HepG2 (cell line): ENCODE results near the gene SLC35A3. TPM values are rescaled to one million over a fixed set of nuclear protein-coding genes. Genes with fewer than 3 reads are reported as not detected.

Experiments
- ATAC-seq: fragments of 200-7000 bp; cut with Tn5 transposase; 3 replicates; pipeline ENCODE4 v1.9.1; 2020; ENCODE audit warnings: mild to moderate bottlenecking, moderate library complexity
- BruUV-seq: library from RNA; stranded (reverse); fragments of 400-500 nt; replicated peaks from 2 replicates; lab custom pipeline; 2021; lab: Mats Ljungman, UMichigan
- CTCF ChIA-PET: fragments of 300-600 bp; formaldehyde crosslinking; extraction: SDS; loops from one replicate; lab custom pipeline; 2021; ENCODE audit warnings: low total read pairs, inconsistent platforms, low intra/inter-chr PET ratio; lab: Yijun Ruan, JAX
- POLR2A ChIA-PET: fragments of 350-600 bp; sonication (Branson Sonifier 250); formaldehyde crosslinking; loops from one replicate; lab custom pipeline; 2020; ENCODE audit warnings: antibody characterized with exemption, inconsistent platforms; lab: Yijun Ruan, JAX
- DNase-seq: peaks from one replicate; pipeline ENCODE4 v3.0.0-alpha.2; 2015; ENCODE audit warnings: low spot score
- FAIRE-seq: peaks from 3 replicates; lab custom pipeline; 2011; peaks lifted over from hg19 to GRCh38; lab: Jason Lieb, UNC
- H2AFZ ChIP-seq: one replicate; pipeline ENCODE4 v1.6.1; 2011; ENCODE audit warnings: low read length, inconsistent platforms
- H3K27ac ChIP-seq: fragments of 300-600 bp; 3 replicates; pipeline ENCODE4 v1.8.0; 2011; ENCODE audit warnings: mixed run types, mild to moderate bottlenecking, mixed read lengths, low read length, inconsistent platforms; ENCODE audit not compliant: insufficient read depth; ENCODE audit errors: extremely low read length
- H3K27me3 ChIP-seq, 2 experiments: fragments of 200-600 bp in 1 of 2; 2 replicates in 1 of 2; 3 replicates in 1 of 2; pipeline versions ENCODE4 v1.6.0 to v1.8.0; 2011; ENCODE audit warnings: low read length in 2 of 2, mild to moderate bottlenecking in 2 of 2, moderate library complexity in 2 of 2, inconsistent platforms in 1 of 2; ENCODE audit not compliant: insufficient read depth in 2 of 2, control insufficient read depth in 1 of 2
- H3K36me3 ChIP-seq, 2 experiments: fragments of 200-600 bp in 1 of 2; replicated peaks in 1 of 2; 2 replicates in 1 of 2; 3 replicates in 1 of 2; pipeline versions ENCODE4 v1.5.1 to v1.8.0; 2011; ENCODE audit warnings: low read length in 2 of 2, inconsistent platforms in 1 of 2; ENCODE audit not compliant: insufficient read depth in 2 of 2, control insufficient read depth in 1 of 2
- H3K4me1 ChIP-seq: 2 replicates; pipeline ENCODE4 v1.5.1; 2012; ENCODE audit warnings: low read length, inconsistent platforms; ENCODE audit not compliant: insufficient read depth
- H3K4me2 ChIP-seq: 2 replicates; pipeline ENCODE4 v1.6.0; 2011; ENCODE audit warnings: low read depth, low read length, inconsistent platforms
- H3K4me3 ChIP-seq, 3 experiments: fragments of 200-600 bp in 1 of 3; sonication (generic), shearing (Covaris generic) in 1 of 3; replicated peaks in 1 of 3; 2 replicates each; pipeline ENCODE4 v1.5.1; 2011 to 2016; ENCODE audit warnings: low read length in 3 of 3, inconsistent platforms in 2 of 3, low read depth in 2 of 3, mild to moderate bottlenecking in 2 of 3, control low read depth in 1 of 3, mixed read lengths in 1 of 3; ENCODE audit not compliant: insufficient read depth in 1 of 3
- H3K79me2 ChIP-seq: one replicate; pipeline ENCODE4 v1.6.1; 2011; ENCODE audit warnings: low read length, inconsistent platforms; ENCODE audit not compliant: insufficient read depth
- H3K9ac ChIP-seq: 2 replicates; pipeline ENCODE4 v1.6.0; 2011; ENCODE audit warnings: mild to moderate bottlenecking, low read depth, low read length, inconsistent platforms; ENCODE audit not compliant: insufficient read depth
- H3K9me3 ChIP-seq: 2 replicates; pipeline ENCODE4 v1.5.1; 2012; ENCODE audit warnings: mild to moderate bottlenecking, low read length
- H4K20me1 ChIP-seq: 2 replicates; pipeline ENCODE4 v1.6.0; 2011; ENCODE audit warnings: inconsistent platforms, mild to moderate bottlenecking, low read length, moderate library complexity; ENCODE audit not compliant: insufficient read depth
- CHCHD3 ChIP-seq: sonication (generic); formaldehyde crosslinking; IDR thresholded peaks from 2 replicates; pipeline ENCODE4 v1.8.0; 2022; ENCODE audit warnings: mild to moderate bottlenecking, missing genetic modification reagents, moderate library complexity
- KAT7 ChIP-seq: IDR thresholded peaks from 2 replicates; pipeline ENCODE4 v1.6.1; 2018; ENCODE audit warnings: borderline replicate concordance, missing compliant biosample characterization
- MED13 ChIP-seq: sonication (generic); formaldehyde crosslinking; IDR thresholded peaks from 2 replicates; pipeline ENCODE4 v1.5.0; 2020; ENCODE audit warnings: missing genetic modification reagents
- PRDM15 ChIP-seq: sonication (generic); formaldehyde crosslinking; IDR thresholded peaks from 2 replicates; pipeline ENCODE4 v1.4.0; 2020; ENCODE audit warnings: missing genetic modification reagents
- SNAI1 ChIP-seq: sonication (generic); formaldehyde crosslinking; IDR thresholded peaks from 2 replicates; pipeline ENCODE4 v1.5.0; 2020; ENCODE audit warnings: mild to moderate bottlenecking, missing genetic modification reagents, borderline replicate concordance
- THAP9 ChIP-seq: sonication (generic); formaldehyde crosslinking; IDR thresholded peaks from 2 replicates; pipeline ENCODE4; 2020; ENCODE audit warnings: missing genetic modification reagents, mild to moderate bottlenecking, borderline replicate concordance
- WIZ ChIP-seq: sonication (generic); formaldehyde crosslinking; IDR thresholded peaks from 2 replicates; pipeline ENCODE4 v1.5.1; 2020; ENCODE audit warnings: mild to moderate bottlenecking, missing genetic modification reagents
- ZBTB34 ChIP-seq: sonication (generic); formaldehyde crosslinking; IDR thresholded peaks from 2 replicates; pipeline ENCODE4 v1.8.0; 2022; ENCODE audit warnings: mild to moderate bottlenecking, missing genetic modification reagents
- ZNF10 ChIP-seq: sonication (generic); formaldehyde crosslinking; IDR thresholded peaks from 2 replicates; pipeline ENCODE4 v1.4.0; 2020; ENCODE audit warnings: mild to moderate bottlenecking, low read depth, missing genetic modification reagents, borderline replicate concordance
- ZSCAN12 ChIP-seq: sonication (generic); formaldehyde crosslinking; IDR thresholded peaks from 2 replicates; pipeline ENCODE4 v1.9.0; 2021; ENCODE audit warnings: mild to moderate bottlenecking, missing genetic modification reagents
- ZSCAN22 ChIP-seq: sonication (generic); formaldehyde crosslinking; IDR thresholded peaks from 2 replicates; pipeline ENCODE4 v1.4.0; 2020; ENCODE audit warnings: mild to moderate bottlenecking, missing genetic modification reagents
- ZSCAN5A ChIP-seq: sonication (generic); formaldehyde crosslinking; IDR thresholded peaks from 2 replicates; pipeline ENCODE4 v1.8.0; 2022; ENCODE audit warnings: mild to moderate bottlenecking, missing genetic modification reagents, borderline replicate concordance
- WGBS: methylation state at CpG from one replicate; pipeline ENCODE4 v1.1.6; 2017; ENCODE audit warnings: low lambda C conversion rate; 5-methylcytosine and 5-hydroxymethylcytosine counted together
- in situ Hi-C: cut with HindIII; loops from 2 replicates; pipeline ENCODE4 v1.10.0; 2017; ENCODE audit warnings: low pct_unique_long_range_greater_than_20kb; ENCODE audit not compliant: extremely low pct_ligation_motif_present
- intact Hi-C: fragments of 100-400 bp; cut with micrococcal nuclease; formaldehyde crosslinking; loops from one replicate; pipeline ENCODE4 v1.10.0; 2022; ENCODE audit not compliant: unreplicated experiment
- polyA plus RNA-seq, 8 experiments: library from polyadenylated mRNA; depleted of rRNA in 3 of 8; stranded (reverse) in 7 of 8; unstranded in 1 of 8; fragments of >200 nt; fragmentation: Illumina TruSeq in 4 of 8; extraction: Trizol in 4 of 8; gene quantifications; 2 replicates each; pipeline versions ENCODE4 v1.2.1 to v1.2.3, GENCODE V29; 2011 to 2016; ENCODE audit warnings: low read depth in 4 of 8, missing spikeins in 1 of 8, mixed read lengths in 1 of 8; ENCODE audit not compliant: insufficient read depth in 1 of 8
- total RNA-seq, 5 experiments: library from RNA; depleted of rRNA; stranded (reverse); fragments of >200 nt; fragmentation: Illumina TruSeq; extraction: Trizol; gene quantifications; 2 replicates each; pipeline ENCODE4 v1.2.3, GENCODE V29; 2016; ENCODE audit warnings: low read depth in 1 of 5

The SLC35A3 gene
- total and polyA plus RNA-seq, 2 of the 13 experiments (the other 11 are each of a cell fraction or from before 2014, with no cell fraction given) = 11.2 to 24.9 TPM

- TF ChIP-seq SNAI1 (CRISPR knock-in tag) = no peak
- no peak for TF ChIP-seq ZBTB34 (CRISPR knock-in tag)
Measured at GRCh38 chr1:99992760-99993467, 23.1 kb downstream of the SLC35A3 start (continued).

- no peak overlapping the region for H3K4me2 ChIP-seq
- no peak for DNase-seq
- H3K36me3 ChIP-seq = peaks cover 0 to 9% of the 10 kb centered on the region in 2 experiments; a peak in 2 of 5 replicates
- H3K27ac ChIP-seq = no peak overlapping the region
- in situ Hi-C loops = no loop called here
- H3K4me3 ChIP-seq = no peak overlapping the region
- H3K27me3 ChIP-seq = no peaks in the 10 kb centered on the region
- no peak for FAIRE-seq
- BruUV-seq = no TSS peak
- intact Hi-C loops = no loop called here
- H3K9ac ChIP-seq = no peak overlapping the region
- peaks cover 10% of the 10 kb centered on the region for H3K79me2 ChIP-seq
- ChIA-PET CTCF (no interaction called here), POLR2A (no interaction called here)
- H4K20me1 ChIP-seq = no peaks in the 10 kb centered on the region
- WGBS = over 99% methylated on average over 5 of the region's 5 CpGs
- peaks cover 10% of the 10 kb centered on the region for H3K9me3 ChIP-seq
- no peak for ATAC-seq
- H2AFZ ChIP-seq = no peak overlapping the region
- no peaks in the 10 kb centered on the region for H3K4me1 ChIP-seq
- TF ChIP-seq ZSCAN12 (CRISPR knock-in tag) = no peak
- no peak for TF ChIP-seq MED13
- no peak for TF ChIP-seq ZSCAN5A (CRISPR knock-in tag)
- no peak for TF ChIP-seq ZSCAN22 (CRISPR knock-in tag)
- no peak for TF ChIP-seq KAT7
- TF ChIP-seq THAP9 (CRISPR knock-in tag) = no peak
- no peak for TF ChIP-seq ZNF10 (CRISPR knock-in tag)
- TF ChIP-seq PRDM15 (CRISPR knock-in tag) = no peak
- no peak for TF ChIP-seq WIZ (CRISPR knock-in tag)
- no peak for TF ChIP-seq CHCHD3 (CRISPR knock-in tag)
Measured at GRCh38 chr1:99993468-99993845, 23.7 kb downstream of the SLC35A3 start.
